H1 (cell line): ENCODE measurements around the gene LCN9. TPM values are rescaled to one million over a fixed set of nuclear protein-coding genes. Genes with fewer than 3 reads are reported as not detected.

Experiments used
- CTCF ChIA-PET: fragments of 300-600 bp; sonication (Branson Sonifier 250); formaldehyde crosslinking; loops from one replicate; lab custom pipeline; 2021; ENCODE audit not compliant: partially characterized antibody; lab: Charles Lee
- POLR2A ChIA-PET: fragments of 300-600 bp; sonication (Branson Sonifier 250); formaldehyde crosslinking; loops from one replicate; lab custom pipeline; 2021; ENCODE audit warnings: inconsistent platforms; ENCODE audit not compliant: partially characterized antibody; lab: Charles Lee
- DNase-seq, 2 experiments: peaks; one replicate each; pipeline versions ENCODE4 v3.0.0 to v3.0.0-alpha.2; 2010 to 2022; ENCODE audit warnings: low spot score in 2 of 2, low read depth in 1 of 2, mixed read lengths in 1 of 2
- FAIRE-seq: peaks from 2 replicates; lab custom pipeline; 2011; peaks lifted over from hg19 to GRCh38; lab: Jason Lieb, UNC
- H2AFZ ChIP-seq: 2 replicates; pipeline ENCODE4 v1.8.1; 2012; ENCODE audit warnings: low read length, inconsistent platforms
- H2AK5ac ChIP-seq: 2 replicates; pipeline ENCODE4 v1.6.1; 2013; ENCODE audit warnings: low read depth, low read length
- H2BK120ac ChIP-seq: replicated peaks from 2 replicates; pipeline ENCODE3; 2013; ENCODE audit warnings: low read depth, low read length, inconsistent platforms
- H2BK12ac ChIP-seq: 2 replicates; pipeline ENCODE4 v1.6.1; 2013; ENCODE audit warnings: low read depth, low read length
- H2BK15ac ChIP-seq: 2 replicates; pipeline ENCODE4 v1.6.1; 2013; ENCODE audit warnings: low read length
- H2BK20ac ChIP-seq: 2 replicates; pipeline ENCODE4 v1.6.1; 2013; ENCODE audit warnings: low read length
- H2BK5ac ChIP-seq: 2 replicates; pipeline ENCODE4 v1.6.1; 2013; ENCODE audit warnings: low read depth, low read length
- H3K14ac ChIP-seq: 2 replicates; pipeline ENCODE4 v1.6.1; 2013; ENCODE audit warnings: inconsistent platforms; ENCODE audit not compliant: insufficient read length
- H3K18ac ChIP-seq: 2 replicates; pipeline ENCODE4 v1.6.1; 2013; ENCODE audit warnings: low read length; ENCODE audit errors: extremely low read depth
- H3K23ac ChIP-seq: 2 replicates; pipeline ENCODE4 v1.6.1; 2013; ENCODE audit warnings: inconsistent platforms; ENCODE audit not compliant: insufficient read length
- H3K23me2 ChIP-seq: 2 replicates; pipeline ENCODE4 v1.6.1; 2013; ENCODE audit warnings: low read depth, low read length
- H3K27ac ChIP-seq: 2 replicates; pipeline ENCODE4 v1.6.1; 2011; ENCODE audit warnings: low read depth, low read length, inconsistent platforms
- H3K27me3 ChIP-seq, 4 experiments: replicated peaks in 1 of 4; 1 replicate in 1 of 4; 2 replicates in 3 of 4; pipeline versions ENCODE4 v1.6.1 to v1.8.1; 2011 to 2013; ENCODE audit warnings: low read length in 3 of 4, mild to moderate bottlenecking in 3 of 4, inconsistent platforms in 2 of 4, mixed read lengths in 2 of 4, moderate library complexity in 1 of 4; ENCODE audit not compliant: control insufficient read depth in 3 of 4, insufficient read depth in 3 of 4; ENCODE audit errors: extremely low read depth in 1 of 4
- H3K36me3 ChIP-seq, 4 experiments: 2 replicates each; pipeline versions ENCODE4 v1.6.1 to v1.8.1; 2011 to 2013; ENCODE audit warnings: mild to moderate bottlenecking in 4 of 4, low read length in 3 of 4, moderate library complexity in 2 of 4, control low read depth in 1 of 4, inconsistent platforms in 1 of 4; ENCODE audit not compliant: insufficient read depth in 4 of 4, control insufficient read depth in 2 of 4
- H3K4ac ChIP-seq: replicated peaks from 2 replicates; pipeline ENCODE3; 2013; ENCODE audit warnings: low read length, low read depth, mixed read lengths, inconsistent platforms; ENCODE audit not compliant: insufficient read length
- H3K4me1 ChIP-seq, 4 experiments: replicated peaks in 1 of 4; 1 replicate in 1 of 4; 2 replicates in 3 of 4; pipeline versions ENCODE4 v1.6.1 to v1.8.1; 2011 to 2013; ENCODE audit warnings: low read length in 3 of 4, inconsistent platforms in 2 of 4, mixed read lengths in 1 of 4; ENCODE audit not compliant: insufficient read depth in 4 of 4, control insufficient read depth in 3 of 4
- H3K4me2 ChIP-seq, 2 experiments: 2 replicates each; pipeline versions ENCODE4 v1.6.1 to v1.8.1; 2011 to 2013; ENCODE audit warnings: low read depth in 2 of 2, low read length in 2 of 2, control low read depth in 1 of 2, inconsistent platforms in 1 of 2, mild to moderate bottlenecking in 1 of 2; ENCODE audit not compliant: insufficient read depth in 1 of 2
- H3K4me3 ChIP-seq, 4 experiments: fragments of 200-600, 300-600 bp in 1 of 4; sonication (generic), shearing (Covaris generic), sonication (Bioruptor Twin) in 1 of 4; 2 replicates each; pipeline versions ENCODE4 v1.5.1 to v1.8.1; 2011 to 2016; ENCODE audit warnings: low read length in 4 of 4, low read depth in 3 of 4, control low read depth in 2 of 4, inconsistent platforms in 2 of 4, mild to moderate bottlenecking in 2 of 4, mixed read lengths in 1 of 4, moderate library complexity in 1 of 4; ENCODE audit not compliant: insufficient read depth in 2 of 4; ENCODE audit errors: extremely low read depth in 1 of 4
- H3K56ac ChIP-seq: replicated peaks from 2 replicates; pipeline ENCODE3; 2013; ENCODE audit warnings: low read depth, mild to moderate bottlenecking, mixed read lengths, low read length, inconsistent platforms; ENCODE audit not compliant: insufficient read length
- H3K79me1 ChIP-seq: 2 replicates; pipeline ENCODE4 v1.6.1; 2013; ENCODE audit warnings: low read depth, low read length, control low read depth
- H3K79me2 ChIP-seq, 2 experiments: 2 replicates each; pipeline versions ENCODE4 v1.6.1 to v1.8.1; 2012 to 2013; ENCODE audit warnings: low read length in 2 of 2, mild to moderate bottlenecking in 2 of 2, inconsistent platforms in 1 of 2; ENCODE audit not compliant: insufficient read depth in 2 of 2, control insufficient read depth in 1 of 2
- H3K9ac ChIP-seq, 4 experiments: replicated peaks in 1 of 4; 1 replicate in 1 of 4; 2 replicates in 3 of 4; pipeline versions ENCODE4 v1.6.1 to v1.8.1; 2011 to 2013; ENCODE audit warnings: low read depth in 3 of 4, low read length in 3 of 4, control low read depth in 2 of 4, mild to moderate bottlenecking in 2 of 4, moderate library complexity in 2 of 4, inconsistent platforms in 1 of 4; ENCODE audit errors: extremely low read depth in 1 of 4
- H3K9me3 ChIP-seq, 2 experiments: 2 replicates each; pipeline versions ENCODE4 v1.6.1 to v1.8.1; 2012 to 2013; ENCODE audit warnings: mild to moderate bottlenecking in 2 of 2, moderate library complexity in 2 of 2, control low read depth in 1 of 2, inconsistent platforms in 1 of 2, low read depth in 1 of 2, low read length in 1 of 2, mixed read lengths in 1 of 2; ENCODE audit not compliant: insufficient read depth in 2 of 2
- H4K20me1 ChIP-seq, 2 experiments: replicated peaks in 1 of 2; 2 replicates each; pipeline versions ENCODE3 to v1.8.1; 2011 to 2013; ENCODE audit warnings: inconsistent platforms in 2 of 2, low read length in 2 of 2, mild to moderate bottlenecking in 1 of 2; ENCODE audit not compliant: insufficient read depth in 2 of 2, control insufficient read depth in 1 of 2
- H4K5ac ChIP-seq: 2 replicates; pipeline ENCODE4 v1.6.1; 2013; ENCODE audit warnings: low read length, low read depth, mixed read lengths, inconsistent platforms; ENCODE audit not compliant: insufficient read length
- H4K8ac ChIP-seq: 2 replicates; pipeline ENCODE4 v1.8.0; 2013; ENCODE audit warnings: mild to moderate bottlenecking, moderate library complexity, low read length, inconsistent platforms; ENCODE audit not compliant: insufficient read depth; ENCODE audit errors: extremely low read depth
- H4K91ac ChIP-seq: replicated peaks from 2 replicates; pipeline ENCODE3; 2013; ENCODE audit warnings: low read length, mixed read lengths, inconsistent platforms; ENCODE audit not compliant: insufficient read length
- RBBP5 ChIP-seq: IDR thresholded peaks from 2 replicates; pipeline ENCODE4 v1.7.1; 2012; ENCODE audit warnings: low read depth, mild to moderate bottlenecking, inconsistent platforms, low read length, moderate library complexity, borderline replicate concordance
- WGBS, 2 experiments: shearing (Covaris generic) in 1 of 2; methylation state at CpG; one replicate each; pipeline versions ENCODE4 v1.1.6 to v1.1.7; 2013 to 2015; ENCODE audit warnings: low lambda C conversion rate in 2 of 2, mixed read lengths in 2 of 2, inconsistent platforms in 1 of 2, low coverage in 1 of 2, missing lambda C conversion rate in 1 of 2; ENCODE audit not compliant: insufficient replicate concordance in 2 of 2, insufficient coverage in 1 of 2, insufficient read length in 1 of 2; ENCODE audit errors: extremely low coverage in 1 of 2, missing lambda C conversion rate in 1 of 2; 5-methylcytosine and 5-hydroxymethylcytosine counted together
- polyA plus RNA-seq, 7 experiments: library from polyadenylated mRNA; depleted of rRNA in 3 of 7; stranded (reverse) in 5 of 7; unstranded in 2 of 7; fragments of >200 nt in 5 of 7; fragments of 200-250 nt in 2 of 7; gene quantifications; 1 replicate in 5 of 7; 2 replicates in 1 of 7; 4 replicates in 1 of 7; pipeline versions ENCODE4 v1.2.1 to v1.2.3, GENCODE V29; 2011 to 2013; ENCODE audit warnings: missing spikeins in 2 of 7, mixed read lengths in 2 of 7
- total RNA-seq: library from RNA; stranded (reverse); fragmentation: NEBNext Ultra II Directional; extraction: Animal tissue kit (Norgen Biotek cat#: 25700); gene quantifications from 2 replicates; pipeline ENCODE4 v1.2.1, GENCODE V29; 2021

LCN9 gene
- total and polyA plus RNA-seq, 2 of the 8 experiments (the other 6 are each of a cell fraction or from before 2014, with no cell fraction given), result 2.3 to 3.1 TPM

GRCh38 chr9:135700525-135700924 lies 37.4 kb downstream of the LCN9 start:
- Histone ChIP-seq H3K4me3 (no peak overlapping the region), H3K23me2 (peaks cover 3% of the 10 kb centered on the region; the same call in 1 of the 2 replicates), H3K9ac (no peak overlapping the region), H3K14ac (no peak overlapping the region), H4K91ac (no peak overlapping the region), H3K27me3 (peaks cover 0 to 14% (median 4%) of the 10 kb centered on the region in 4 experiments; a peak in 4 of 7 replicates), H3K79me1 (no peaks in the 10 kb centered on the region), H2AK5ac (no peak overlapping the region), H3K79me2 (no peaks in the 10 kb centered on the region), H3K4me2 (no peak overlapping the region), H2BK15ac (no peak overlapping the region), H3K18ac (no peak overlapping the region)
- FAIRE-seq, result no peak
- POLR2A ChIA-PET, result no interaction called here
- no peak for TF ChIP-seq RBBP5
- TF ChIP-seq, all 59 proteins: peak for 0
- H2AFZ ChIP-seq, result no peak overlapping the region
- H3K23ac ChIP-seq, result no peak overlapping the region
- H4K8ac ChIP-seq, result no peak overlapping the region
- no peak overlapping the region for H2BK20ac ChIP-seq
- CTCF ChIA-PET, result interaction anchor here (0.8 to 0.9 kb wide), 2 partner anchors 11 to 29 kb away, joined by 3 read pairs; no protein-coding TSS in a partner anchor
- peaks cover 0 to 15% (median under 1%) of the 10 kb centered on the region in 4 experiments; a peak in 2 of 7 replicates for H3K4me1 ChIP-seq
- no peak overlapping the region for H3K56ac ChIP-seq
- no peak for DNase-seq
- no peak overlapping the region for H2BK5ac ChIP-seq
- H2BK12ac ChIP-seq, result no peak overlapping the region
- no peaks in the 10 kb centered on the region for H3K36me3 ChIP-seq
- H3K9me3 ChIP-seq, result no peaks in the 10 kb centered on the region
- peaks cover 0 to 2% of the 10 kb centered on the region in 2 experiments for H4K20me1 ChIP-seq
- H4K5ac ChIP-seq, result no peak overlapping the region
- H2BK120ac ChIP-seq, result no peak overlapping the region
- 94% methylated on average over 9 of the region's 15 CpGs; no CpG with 5 or more reads in 1 of the 2 experiments for WGBS, 2 experiments
- H3K4ac ChIP-seq, result no peak overlapping the region
- no peak overlapping the region for H3K27ac ChIP-seq
